K562 (cell line): ENCODE data around the gene ZGLP1. TPM values are rescaled to one million over a fixed set of nuclear protein-coding genes. Genes with fewer than 3 reads are reported as not detected.

Source experiments
- CEBPG ChIP-seq, 3 experiments: fragments of 200-800 bp in 1 of 3; sonication (Bioruptor generic) in 1 of 3; sonication (generic) in 1 of 3; formaldehyde crosslinking in 1 of 3; IDR thresholded peaks in 2 of 3; conservative IDR thresholded peaks in 1 of 3; 2 replicates each; pipeline versions ENCODE4 v1.6.1 to v1.8.0; 2016 to 2022; ENCODE audit warnings: missing compliant biosample characterization in 2 of 3, missing genetic modification characterization in 2 of 3, mild to moderate bottlenecking in 1 of 3, missing genetic modification reagents in 1 of 3
- CREB1 ChIP-seq, 2 experiments: sonication (generic) in 1 of 2; formaldehyde crosslinking in 1 of 2; IDR thresholded peaks; 2 replicates each; pipeline versions ENCODE4 v1.6.1 to v1.8.0; 2012 to 2022; ENCODE audit warnings: inconsistent platforms in 1 of 2, mild to moderate bottlenecking in 1 of 2, missing genetic modification reagents in 1 of 2, moderate library complexity in 1 of 2
- DDX20 ChIP-seq: fragments of 450-650 bp; IDR thresholded peaks from 2 replicates; pipeline ENCODE4 v1.6.1; 2016; ENCODE audit warnings: missing genetic modification characterization, low read depth, mild to moderate bottlenecking, missing compliant biosample characterization, moderate library complexity
- KDM4B ChIP-seq, 2 experiments: fragments of 450-650 bp in 1 of 2; sonication (generic) in 1 of 2; IDR thresholded peaks; 2 replicates each; pipeline ENCODE4 v1.6.1; 2016 to 2017; ENCODE audit warnings: borderline replicate concordance in 2 of 2, antibody characterized with exemption in 1 of 2, low read depth in 1 of 2, mild to moderate bottlenecking in 1 of 2
- KLF10 ChIP-seq: fragments of 250-450 bp; sonication (Bioruptor Pico); IDR thresholded peaks from 2 replicates; pipeline ENCODE4 v1.6.1; 2021; ENCODE audit warnings: matching md5 sums
- MCM3 ChIP-seq: fragments of 450-650 bp; IDR thresholded peaks from 2 replicates; pipeline ENCODE4 v1.6.1; 2016
- MTF1 ChIP-seq: fragments of 250-450 bp; sonication (Bioruptor Pico); IDR thresholded peaks from 2 replicates; pipeline ENCODE4 v1.9.0; 2021; ENCODE audit warnings: moderate library complexity, mild to moderate bottlenecking, inconsistent platforms, borderline replicate concordance
- MYC ChIP-seq, 2 experiments: fragments of 250-450 bp in 1 of 2; sonication (Bioruptor Pico) in 1 of 2; IDR thresholded peaks; 2 replicates each; pipeline versions ENCODE4 v1.5.1 to v1.6.1; 2012 to 2021; ENCODE audit warnings: low read depth in 2 of 2, borderline replicate concordance in 1 of 2, improper control_type of control experiment in 1 of 2, low read length in 1 of 2, mild to moderate bottlenecking in 1 of 2, moderate library complexity in 1 of 2
- PHB2 ChIP-seq: fragments of 450-650 bp; IDR thresholded peaks from 2 replicates; pipeline ENCODE4 v1.6.1; 2017; ENCODE audit warnings: low read depth
- PHF20 ChIP-seq: fragments of 450-650 bp; IDR thresholded peaks from 2 replicates; pipeline ENCODE4 v1.6.1; 2018; ENCODE audit not compliant: partially characterized antibody
- PTBP1 ChIP-seq: fragments of 200-400 bp; formaldehyde crosslinking; IDR thresholded peaks from 2 replicates; pipeline ENCODE4 v1.6.1; 2017; ENCODE audit warnings: low read depth, low read length
- PURB ChIP-seq: sonication (generic); formaldehyde crosslinking; IDR thresholded peaks from 2 replicates; pipeline ENCODE4 v1.9.0; 2021; ENCODE audit warnings: low read depth, mild to moderate bottlenecking, missing genetic modification reagents
- RHOXF2B ChIP-seq: fragments of 250-450 bp; sonication (Bioruptor Pico); conservative IDR thresholded peaks from 2 replicates; pipeline ENCODE4 v1.5.1; 2021
- SPI1 ChIP-seq: IDR thresholded peaks from 2 replicates; pipeline ENCODE4 v1.6.1; 2011; ENCODE audit warnings: low read depth, low read length, control low read depth, borderline replicate concordance
- TFAM ChIP-seq: fragments of 250-450 bp; sonication (Bioruptor Pico); conservative IDR thresholded peaks from 2 replicates; pipeline ENCODE4 v1.5.0; 2021; ENCODE audit warnings: mild to moderate bottlenecking, moderate library complexity
- ZNF133 ChIP-seq: fragments of 250-450 bp; sonication (Bioruptor Pico); IDR thresholded peaks from 2 replicates; pipeline ENCODE4 v1.4.0; 2020; ENCODE audit warnings: mild to moderate bottlenecking
- polyA plus RNA-seq, 8 experiments: library from polyadenylated mRNA; depleted of rRNA in 4 of 8; stranded (reverse) in 5 of 8; unstranded in 3 of 8; fragments of >200 nt; fragmentation: Nextera tagmentation in 2 of 8; fragmentation: Illumina TruSeq in 1 of 8; extraction: Ambion mirVana in 2 of 8; extraction: Trizol in 1 of 8; gene quantifications; 2 replicates each; pipeline versions ENCODE4 v1.2.1 to v1.2.3, GENCODE V29; 2011 to 2014; ENCODE audit warnings: inconsistent platforms in 1 of 8, missing spikeins in 1 of 8
- total RNA-seq, 7 experiments: library from RNA; depleted of rRNA in 6 of 7; stranded (reverse); fragments of >200 nt in 6 of 7; fragmentation: Illumina TruSeq in 2 of 7; extraction: Trizol in 2 of 7; gene quantifications; 2 replicates each; pipeline versions ENCODE4 v1.2.1 to v1.2.3, GENCODE V29; 2011 to 2021; ENCODE audit warnings: low replicate concordance in 1 of 7
- TF ChIP-seq, protein P1 (sequence below): fragments of 250-450 bp; sonication (Bioruptor Pico); IDR thresholded peaks from 2 replicates; pipeline ENCODE4 v1.9.0; 2021; ENCODE audit warnings: mild to moderate bottlenecking, inconsistent platforms
- TF ChIP-seq, protein P2 (sequence below): fragments of 250-450 bp; sonication (Bioruptor Pico); IDR thresholded peaks from 2 replicates; pipeline ENCODE4 v1.8.0; 2022; ENCODE audit warnings: inconsistent platforms, mild to moderate bottlenecking, moderate library complexity, borderline replicate concordance
- TF ChIP-seq, protein P3 (sequence below), 2 experiments: fragments of 450-650 bp in 1 of 2; sonication (generic) in 1 of 2; formaldehyde crosslinking in 1 of 2; IDR thresholded peaks in 1 of 2; conservative IDR thresholded peaks in 1 of 2; 2 replicates each; pipeline versions ENCODE4 v1.6.1 to v1.8.1; 2016 to 2023; ENCODE audit warnings: mild to moderate bottlenecking in 2 of 2, moderate library complexity in 2 of 2, inconsistent platforms in 1 of 2, missing genetic modification reagents in 1 of 2
- TF ChIP-seq, protein P4 (sequence below): fragments of 450-650 bp; formaldehyde crosslinking; conservative IDR thresholded peaks from 2 replicates; pipeline ENCODE4 v1.4.0; 2022; ENCODE audit warnings: mild to moderate bottlenecking, missing genetic modification characterization

The ZGLP1 gene
- total and polyA plus RNA-seq, 9 of the 15 experiments (the other 6 are each of a cell fraction or from before 2014, with no cell fraction given): 0.24 to 4.5 (median 2.2) TPM

DNA sequence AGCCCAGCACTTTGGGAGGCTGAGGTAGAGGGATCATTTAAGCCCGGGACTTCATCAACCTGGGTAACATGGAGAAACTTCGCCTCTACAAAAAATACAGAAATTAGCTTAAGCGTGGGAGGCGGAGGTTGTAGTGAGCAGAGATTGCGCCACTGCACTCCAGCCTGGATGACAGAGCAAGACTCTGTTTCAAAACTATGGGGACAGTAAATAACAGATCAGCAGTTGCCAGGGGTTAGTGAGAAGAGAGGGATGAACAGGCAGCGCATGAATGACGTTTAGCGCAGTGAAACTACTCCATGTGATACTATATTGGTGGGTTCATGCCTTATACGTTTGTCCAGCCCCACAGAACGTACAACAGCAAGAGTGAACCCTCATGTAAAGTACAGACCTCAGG lies 36.9 kb upstream of the ZGLP1 start (continued):
- TF ChIP-seq, protein P1, sequence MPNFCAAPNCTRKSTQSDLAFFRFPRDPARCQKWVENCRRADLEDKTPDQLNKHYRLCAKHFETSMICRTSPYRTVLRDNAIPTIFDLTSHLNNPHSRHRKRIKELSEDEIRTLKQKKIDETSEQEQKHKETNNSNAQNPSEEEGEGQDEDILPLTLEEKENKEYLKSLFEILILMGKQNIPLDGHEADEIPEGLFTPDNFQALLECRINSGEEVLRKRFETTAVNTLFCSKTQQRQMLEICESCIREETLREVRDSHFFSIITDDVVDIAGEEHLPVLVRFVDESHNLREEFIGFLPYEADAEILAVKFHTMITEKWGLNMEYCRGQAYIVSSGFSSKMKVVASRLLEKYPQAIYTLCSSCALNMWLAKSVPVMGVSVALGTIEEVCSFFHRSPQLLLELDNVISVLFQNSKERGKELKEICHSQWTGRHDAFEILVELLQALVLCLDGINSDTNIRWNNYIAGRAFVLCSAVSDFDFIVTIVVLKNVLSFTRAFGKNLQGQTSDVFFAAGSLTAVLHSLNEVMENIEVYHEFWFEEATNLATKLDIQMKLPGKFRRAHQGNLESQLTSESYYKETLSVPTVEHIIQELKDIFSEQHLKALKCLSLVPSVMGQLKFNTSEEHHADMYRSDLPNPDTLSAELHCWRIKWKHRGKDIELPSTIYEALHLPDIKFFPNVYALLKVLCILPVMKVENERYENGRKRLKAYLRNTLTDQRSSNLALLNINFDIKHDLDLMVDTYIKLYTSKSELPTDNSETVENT (CRISPR knock-in tag): no peak
- peak; percentile 87 for TF ChIP-seq CEBPG (CRISPR knock-in tag; IDR thresholded peaks at IDR 0.05)
- TF ChIP-seq CEBPG (tag; conservative IDR thresholded peaks at IDR 0.05 in 1 of 2, IDR thresholded peaks at IDR 0.05 in 1 of 2): peak; percentile 89 to 96
- TF ChIP-seq KLF10 (CRISPR knock-in tag): no peak
- no peak for TF ChIP-seq ZNF133 (CRISPR knock-in tag)
- TF ChIP-seq, protein P2, sequence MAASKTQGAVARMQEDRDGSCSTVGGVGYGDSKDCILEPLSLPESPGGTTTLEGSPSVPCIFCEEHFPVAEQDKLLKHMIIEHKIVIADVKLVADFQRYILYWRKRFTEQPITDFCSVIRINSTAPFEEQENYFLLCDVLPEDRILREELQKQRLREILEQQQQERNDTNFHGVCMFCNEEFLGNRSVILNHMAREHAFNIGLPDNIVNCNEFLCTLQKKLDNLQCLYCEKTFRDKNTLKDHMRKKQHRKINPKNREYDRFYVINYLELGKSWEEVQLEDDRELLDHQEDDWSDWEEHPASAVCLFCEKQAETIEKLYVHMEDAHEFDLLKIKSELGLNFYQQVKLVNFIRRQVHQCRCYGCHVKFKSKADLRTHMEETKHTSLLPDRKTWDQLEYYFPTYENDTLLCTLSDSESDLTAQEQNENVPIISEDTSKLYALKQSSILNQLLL (CRISPR knock-in tag): no peak
- no peak for TF ChIP-seq PHB2
- no peak for TF ChIP-seq MCM3
- no peak for TF ChIP-seq PHF20
- TF ChIP-seq DDX20 (tag): no peak
- TF ChIP-seq, protein P3, sequence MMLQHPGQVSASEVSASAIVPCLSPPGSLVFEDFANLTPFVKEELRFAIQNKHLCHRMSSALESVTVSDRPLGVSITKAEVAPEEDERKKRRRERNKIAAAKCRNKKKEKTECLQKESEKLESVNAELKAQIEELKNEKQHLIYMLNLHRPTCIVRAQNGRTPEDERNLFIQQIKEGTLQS (IDR thresholded peaks at IDR 0.05): peak; percentile 59
- TF ChIP-seq, protein P3 (CRISPR knock-in tag; conservative IDR thresholded peaks at IDR 0.05): no peak
- TF ChIP-seq CREB1 (IDR thresholded peaks at IDR 0.05): peak; percentile 48; the same call in 1 of the 2 replicates
- TF ChIP-seq CREB1 (CRISPR knock-in tag; IDR thresholded peaks at IDR 0.05): peak; percentile 31; the same call in 1 of the 2 replicates
- no peak for TF ChIP-seq MTF1
- TF ChIP-seq PURB (CRISPR knock-in tag): no peak
- TF ChIP-seq RHOXF2B (CRISPR knock-in tag): no peak
- TF ChIP-seq PTBP1: no peak
- TF ChIP-seq MYC (IDR thresholded peaks at IDR 0.05; ENCODE audit: low read depth, low read length): no peak
- TF ChIP-seq MYC (CRISPR knock-in tag; IDR thresholded peaks at IDR 0.05; ENCODE audit: borderline replicate concordance, low read depth): no peak
- no peak for TF ChIP-seq SPI1
- TF ChIP-seq TFAM (CRISPR knock-in tag): no peak
- TF ChIP-seq KDM4B (IDR thresholded peaks at IDR 0.05; ENCODE audit: borderline replicate concordance in 2 of 2, low read depth in 1 of 2): no peak
- TF ChIP-seq, protein P4, sequence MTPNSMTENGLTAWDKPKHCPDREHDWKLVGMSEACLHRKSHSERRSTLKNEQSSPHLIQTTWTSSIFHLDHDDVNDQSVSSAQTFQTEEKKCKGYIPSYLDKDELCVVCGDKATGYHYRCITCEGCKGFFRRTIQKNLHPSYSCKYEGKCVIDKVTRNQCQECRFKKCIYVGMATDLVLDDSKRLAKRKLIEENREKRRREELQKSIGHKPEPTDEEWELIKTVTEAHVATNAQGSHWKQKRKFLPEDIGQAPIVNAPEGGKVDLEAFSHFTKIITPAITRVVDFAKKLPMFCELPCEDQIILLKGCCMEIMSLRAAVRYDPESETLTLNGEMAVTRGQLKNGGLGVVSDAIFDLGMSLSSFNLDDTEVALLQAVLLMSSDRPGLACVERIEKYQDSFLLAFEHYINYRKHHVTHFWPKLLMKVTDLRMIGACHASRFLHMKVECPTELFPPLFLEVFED (CRISPR knock-in tag): no peak
